Hematopoietic multipotent progenitor cell (in vitro differentiated cells): ENCODE results near the gene AP5Z1. TPM values are rescaled to one million over a fixed set of nuclear protein-coding genes. Genes with fewer than 3 reads are reported as not detected.

ENCODE experiments used
- DNase-seq, 3 donors: peaks; one replicate each; pipeline ENCODE4 v3.0.0-alpha.2; 2011 to 2015; ENCODE audit warnings: low read depth in 2 of 3, low spot score in 2 of 3
- total RNA-seq: library from RNA; depleted of rRNA; stranded (reverse); fragments of >200 nt; gene quantifications from one replicate; pipeline ENCODE4 v1.2.3, GENCODE V29; 2012

Gene AP5Z1
- total RNA-seq, 1 donor = 53.3 TPM

GRCh38 chr7:4765776-4766490 lies 9.5 kb upstream of the AP5Z1 start:
- no peak for DNase-seq

DNA sequence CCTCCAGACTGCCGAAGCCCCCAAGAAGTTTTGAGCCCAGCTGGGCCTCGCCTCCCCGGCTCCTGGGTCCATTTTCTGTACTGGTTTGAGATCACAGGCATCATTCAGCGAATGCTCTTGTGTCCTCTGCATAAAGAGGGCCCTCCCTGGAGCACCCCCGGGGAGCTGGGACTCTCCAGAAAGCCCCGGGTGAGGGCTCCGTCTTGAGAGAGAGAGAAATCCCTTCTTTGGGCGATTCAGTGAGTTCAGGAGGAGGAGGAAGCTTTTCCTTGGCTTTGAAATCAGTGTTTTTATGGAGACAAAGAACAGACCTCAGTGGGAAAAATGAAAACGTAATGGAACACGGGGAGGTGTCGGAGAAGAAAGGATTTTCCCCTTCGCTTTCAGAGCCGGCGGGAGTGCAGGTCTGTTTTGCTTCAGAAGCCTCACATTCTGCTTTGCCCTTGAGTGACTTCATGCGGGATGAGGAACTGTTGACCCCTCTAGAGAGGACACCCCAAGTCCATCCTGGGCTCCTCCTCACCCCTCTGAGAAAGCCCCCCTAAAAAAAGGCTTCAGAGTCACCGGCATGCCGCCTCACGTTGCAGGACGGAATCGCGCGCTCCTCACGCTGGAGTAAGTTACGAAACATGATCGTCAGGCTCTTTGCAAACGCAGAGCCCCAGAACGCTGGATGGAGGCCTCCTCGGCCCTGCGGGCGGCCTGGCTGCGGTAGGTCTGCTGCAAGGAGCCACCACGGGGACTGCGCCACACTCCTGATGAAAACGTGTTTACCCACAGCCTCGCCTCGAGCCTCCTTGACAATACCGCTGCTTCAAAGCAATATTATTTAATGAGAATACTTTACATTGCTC lies 8.5 kb upstream of the AP5Z1 start:
- no peak for DNase-seq

GRCh38 chr7:4768597-4769569 lies 6.5 kb upstream of the AP5Z1 start:
- DNase-seq = no peak

DNA sequence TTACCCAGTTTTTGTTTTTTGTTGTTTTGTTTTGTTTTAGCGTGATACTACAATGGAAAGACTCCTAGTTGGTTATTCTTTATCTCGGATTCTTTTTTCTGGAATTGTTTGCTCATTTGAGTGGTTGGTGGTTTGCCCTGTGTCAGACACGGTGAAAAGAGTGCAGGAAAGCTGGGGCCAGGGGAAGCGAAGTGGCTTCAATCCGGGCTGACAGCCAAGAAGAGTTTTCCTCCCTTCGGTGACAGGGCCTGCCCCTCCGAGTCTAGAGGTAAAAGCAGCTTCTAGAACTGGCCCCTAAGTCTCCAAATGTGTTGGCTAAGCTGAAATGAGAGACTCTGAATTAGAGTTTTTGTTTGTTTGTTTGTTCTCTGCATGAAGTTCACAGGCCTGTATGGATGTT lies 5.7 kb upstream of the AP5Z1 start:
- DNase-seq = peak in 1 of 3 donors; percentile 49

- DNase-seq = no peak
Measured at GRCh38 chr7:4770886-4771285, 4.5 kb upstream of the AP5Z1 start.

- DNase-seq = no peak
Measured at GRCh38 chr7:4771737-4772136, 3.7 kb upstream of the AP5Z1 start.

- DNase-seq = no peak
Measured at GRCh38 chr7:4772306-4772705, 3.1 kb upstream of the AP5Z1 start.

- DNase-seq = no peak
Measured at GRCh38 chr7:4774007-4774406, 1.4 kb upstream of the AP5Z1 start.

GRCh38 chr7:4774658-4775249 lies 669 bp upstream of the AP5Z1 start:
- DNase-seq = peak in 2 of 3 donors; percentile 60 to 83

DNA sequence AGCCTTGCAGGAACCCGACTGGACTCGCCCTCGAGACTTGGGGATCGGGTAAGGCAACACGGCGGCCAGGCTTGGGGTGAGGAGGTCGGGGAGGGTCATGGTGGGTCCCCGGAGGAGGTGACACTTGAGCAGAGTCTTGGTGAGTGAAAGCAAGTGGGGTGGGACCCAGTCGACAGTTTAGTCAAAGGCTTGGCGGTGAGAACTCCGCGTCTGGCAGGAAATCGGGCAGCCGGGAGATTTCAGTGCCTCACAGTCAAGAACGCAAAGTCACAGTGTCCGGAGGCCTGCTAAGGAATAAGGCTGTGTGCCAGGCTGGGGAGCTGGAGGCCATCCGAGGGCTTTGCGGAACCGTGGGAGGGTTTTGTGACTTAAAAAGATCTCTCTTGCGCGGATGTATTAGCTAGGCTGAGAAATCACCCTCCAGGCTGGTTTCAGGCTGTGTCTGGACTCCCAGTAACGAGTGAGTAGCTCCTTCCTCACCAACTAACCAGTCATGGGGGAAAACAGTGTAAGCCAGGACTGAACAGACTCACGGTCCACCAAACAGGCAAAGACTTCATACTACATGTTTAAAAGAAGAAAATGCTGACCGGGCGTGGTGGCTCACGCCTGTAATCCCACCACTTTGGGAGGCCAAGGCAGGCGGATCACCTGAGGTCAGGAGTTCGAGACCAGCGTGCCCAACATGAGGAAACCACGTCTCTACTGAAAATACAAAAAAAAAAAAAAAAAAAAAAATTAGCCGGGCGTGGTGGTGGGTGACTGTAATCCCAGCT lies 613 bp downstream of the AP5Z1 start:
- DNase-seq = peak in 2 of 3 donors; percentile 73 to 91

DNA sequence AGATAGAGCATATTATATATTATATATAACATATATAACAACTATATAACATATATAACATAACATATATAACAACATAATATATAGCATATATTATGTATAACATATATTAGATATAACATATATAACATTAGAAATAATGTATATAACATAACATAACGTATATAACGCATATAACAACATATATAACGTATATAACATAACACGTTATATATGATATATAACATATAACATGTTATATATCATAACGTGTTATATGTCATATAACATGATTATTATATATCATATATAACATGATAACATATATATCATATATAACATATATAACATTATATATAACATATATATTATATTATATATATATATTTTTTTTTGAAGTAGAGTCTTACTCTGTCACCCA lies 3.7 kb downstream of the AP5Z1 start:
- no peak for DNase-seq

- no peak for DNase-seq
Measured at GRCh38 chr7:4781366-4782069, 6.1 kb downstream of the AP5Z1 start.

DNA sequence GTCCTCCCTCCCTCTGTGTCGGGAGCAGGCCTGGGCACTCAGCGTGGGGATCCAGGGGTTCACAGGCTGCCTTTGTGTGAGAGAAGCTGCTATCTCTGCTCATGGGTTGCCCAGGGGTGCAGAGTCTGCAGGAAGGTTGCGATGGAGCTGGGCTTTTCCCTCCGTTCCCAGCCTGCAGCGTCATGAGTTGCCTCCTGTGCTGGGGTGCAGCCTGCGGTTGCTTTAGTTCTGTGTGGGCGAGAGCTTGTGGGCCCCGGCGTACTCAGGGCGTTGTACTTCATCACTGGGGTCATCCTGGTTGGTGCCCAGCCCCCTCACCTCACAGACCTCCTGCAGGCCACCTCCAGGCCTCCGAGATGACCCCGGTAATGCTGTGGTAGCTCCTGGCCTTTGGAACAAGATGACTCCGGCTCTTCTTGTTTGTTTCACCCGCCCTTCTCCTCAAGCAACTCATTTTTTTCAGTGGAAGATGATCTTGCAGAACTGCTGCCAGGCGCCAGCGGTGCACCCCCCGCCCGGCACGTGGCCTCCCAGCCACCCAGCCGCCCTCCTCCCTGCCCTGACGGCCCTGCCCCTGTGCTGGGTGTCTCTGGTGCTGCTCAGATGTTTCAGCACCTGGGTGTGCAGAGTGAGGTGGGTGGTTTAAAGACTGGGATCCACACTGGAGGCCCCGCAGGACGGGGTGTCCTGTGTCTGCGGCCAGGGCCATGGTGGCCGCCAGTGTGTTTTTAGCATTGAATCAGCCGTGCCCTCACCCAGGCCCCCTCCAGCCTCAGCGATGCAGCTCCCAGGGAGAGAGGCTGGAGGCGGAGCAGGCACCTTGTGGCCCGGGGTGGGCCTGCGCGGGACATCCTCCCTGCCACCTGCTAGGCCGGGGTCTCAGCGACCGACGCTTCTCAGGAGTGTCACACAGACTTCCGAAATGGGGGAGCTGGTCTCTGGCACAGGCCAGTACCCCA lies 7.2 kb downstream of the AP5Z1 start:
- DNase-seq = no peak

GRCh38 chr7:4783292-4783652 lies 7.8 kb downstream of the AP5Z1 start:
- no peak for DNase-seq

DNA sequence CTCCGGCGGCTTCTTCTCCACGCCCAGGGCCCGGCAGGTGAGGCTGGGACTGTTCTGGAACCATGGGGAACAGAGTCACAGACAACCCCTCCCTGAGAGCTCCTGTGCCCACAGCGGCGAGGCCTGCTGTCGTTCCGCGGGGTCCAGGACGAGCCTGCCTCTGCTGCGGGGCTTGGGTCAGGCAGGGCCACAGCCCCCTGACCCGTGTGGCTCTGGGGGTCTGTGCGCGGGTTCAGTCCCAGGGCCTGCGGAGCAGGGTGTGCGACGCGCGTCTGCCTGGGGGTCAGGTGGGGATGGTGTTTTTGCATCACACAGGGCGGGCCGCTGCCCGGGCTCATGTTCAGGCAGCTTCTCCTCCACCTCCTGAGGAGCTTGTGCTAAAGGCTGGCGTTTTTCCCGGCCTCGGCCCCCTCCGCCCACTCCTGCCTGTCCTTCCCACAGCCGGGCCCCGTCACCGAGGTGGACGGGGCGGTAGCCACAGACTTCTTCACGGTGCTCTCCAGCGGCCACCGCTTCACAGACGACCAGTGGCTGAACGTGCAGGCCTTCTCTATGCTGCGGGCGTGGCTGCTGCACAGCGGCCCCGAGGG lies 8.4 kb downstream of the AP5Z1 start:
- no peak for DNase-seq

- DNase-seq = no peak
Measured at GRCh38 chr7:4784799-4785198, 9.4 kb downstream of the AP5Z1 start.

DNA sequence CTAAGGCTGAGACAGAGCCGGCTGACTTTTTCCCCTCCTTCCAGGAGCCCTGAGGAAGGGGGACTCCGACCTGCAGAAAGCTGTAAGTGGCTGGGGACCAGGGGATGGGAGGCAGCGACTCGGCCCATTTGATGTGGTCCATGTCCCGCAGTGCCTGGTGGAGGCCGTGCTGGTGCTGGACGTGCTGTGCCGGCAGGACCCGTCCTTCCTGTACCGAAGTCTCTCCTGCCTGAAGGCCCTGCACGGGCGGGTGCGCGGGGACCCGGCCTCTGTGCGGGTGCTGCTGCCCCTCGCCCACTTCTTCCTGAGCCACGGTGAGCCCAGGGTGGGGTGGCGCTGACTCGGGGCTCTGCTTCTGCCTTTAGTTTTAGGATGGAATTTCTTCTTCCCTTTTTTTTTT lies 9.9 kb downstream of the AP5Z1 start:
- no peak for DNase-seq

GRCh38 chr7:4786015-4786414 lies 10.6 kb downstream of the AP5Z1 start:
- DNase-seq = no peak
